GM23338 (cell line): Measurements from ENCODE around the gene POLR1A.

ENCODE experiments used
- CREB1 ChIP-seq: fragments of 250-450 bp; sonication (Bioruptor Pico); IDR thresholded peaks from 2 replicates; pipeline ENCODE4 v1.5.0; 2020; ENCODE audit warnings: low read depth, mild to moderate bottlenecking, moderate library complexity
- CTCF ChIP-seq, 2 experiments: fragments of 200-600 bp in 1 of 2; sonication (generic) in 1 of 2; conservative IDR thresholded peaks; 2 replicates each; pipeline versions ENCODE4 v1.5.1 to v1.6.1; 2016 to 2017; ENCODE audit warnings: antibody characterized with exemption in 2 of 2, low read depth in 2 of 2, mild to moderate bottlenecking in 2 of 2, moderate library complexity in 1 of 2
- ETS1 ChIP-seq: IDR thresholded peaks from 2 replicates; pipeline ENCODE4 v1.6.1; 2016; ENCODE audit warnings: antibody characterized with exemption
- EZH2 ChIP-seq: fragments of 200-600 bp; sonication (generic); IDR thresholded peaks from one replicate; pipeline ENCODE4 v1.8.0; 2017; ENCODE audit warnings: antibody characterized with exemption, mild to moderate bottlenecking, low read depth; ENCODE audit not compliant: unreplicated experiment
- EZH2phosphoT487 ChIP-seq: fragments of 200-600 bp; sonication (generic); IDR thresholded peaks from one replicate; pipeline ENCODE4 v1.8.1; 2018; ENCODE audit warnings: antibody characterized with exemption; ENCODE audit not compliant: unreplicated experiment
- JUNB ChIP-seq: IDR thresholded peaks from one replicate; pipeline ENCODE4 v1.6.1; 2016; ENCODE audit warnings: antibody characterized with exemption; ENCODE audit not compliant: unreplicated experiment
- NANOG ChIP-seq: IDR thresholded peaks from 2 replicates; pipeline ENCODE4 v1.6.1; 2016; ENCODE audit warnings: antibody characterized with exemption, borderline replicate concordance
- POLR2AphosphoS5 ChIP-seq: IDR thresholded peaks from 2 replicates; pipeline ENCODE4 v1.6.1; 2016; ENCODE audit warnings: antibody characterized with exemption, low read depth
- REST ChIP-seq: IDR thresholded peaks from one replicate; pipeline ENCODE4 v1.6.1; 2018; ENCODE audit warnings: antibody characterized with exemption; ENCODE audit not compliant: unreplicated experiment
- STAT1 ChIP-seq: IDR thresholded peaks from one replicate; pipeline ENCODE4 v1.6.1; 2016; ENCODE audit warnings: antibody characterized with exemption; ENCODE audit not compliant: unreplicated experiment
- ZNF114 ChIP-seq: fragments of 250-450 bp; sonication (Bioruptor Pico); IDR thresholded peaks from 2 replicates; pipeline ENCODE4 v1.5.0; 2020; ENCODE audit warnings: mild to moderate bottlenecking, moderate library complexity
- ZNF331 ChIP-seq: fragments of 250-450 bp; sonication (Bioruptor Pico); IDR thresholded peaks from 2 replicates; pipeline ENCODE4 v1.5.0; 2020; ENCODE audit warnings: low read depth, mild to moderate bottlenecking, moderate library complexity
- ZNF462 ChIP-seq: fragments of 250-450 bp; sonication (Bioruptor Pico); IDR thresholded peaks from 2 replicates; pipeline ENCODE4 v1.5.0; 2020; ENCODE audit warnings: mild to moderate bottlenecking, moderate library complexity

GRCh38 chr2:86078774-86079545, 26.7 kb downstream of the POLR1A start:
- TF ChIP-seq CTCF (conservative IDR thresholded peaks at IDR 0.05; ENCODE audit: low read depth in 2 of 2) (peak in 1 of 2 experiments; percentile 37; a peak in 2 of 4 replicates), POLR2AphosphoS5 (no peak), ETS1 (no peak), ZNF114 (no peak), CREB1 (no peak), EZH2 (no peak), REST (no peak), EZH2phosphoT487 (no peak), JUNB (no peak), NANOG (no peak), ZNF331 (CRISPR knock-in tag) (no peak), STAT1 (no peak), ZNF462 (CRISPR knock-in tag) (no peak)
